Amniotic epithelial cell (primary cell): ENCODE measurements around the gene EEF1G.
A peak's percentile ranks its signal among the peaks of the same experiment; 100 is the strongest.
"Not testable (repeated sequence)": the region's sequence is repeated elsewhere in the genome, so short reads cannot be mapped to it uniquely, and the experiment has no call there.

Experiments used
- DNase-seq: peaks from one replicate; pipeline ENCODE4 v3.0.0-alpha.2; 2010; ENCODE audit warnings: low read depth

EEF1G gene, protein sequence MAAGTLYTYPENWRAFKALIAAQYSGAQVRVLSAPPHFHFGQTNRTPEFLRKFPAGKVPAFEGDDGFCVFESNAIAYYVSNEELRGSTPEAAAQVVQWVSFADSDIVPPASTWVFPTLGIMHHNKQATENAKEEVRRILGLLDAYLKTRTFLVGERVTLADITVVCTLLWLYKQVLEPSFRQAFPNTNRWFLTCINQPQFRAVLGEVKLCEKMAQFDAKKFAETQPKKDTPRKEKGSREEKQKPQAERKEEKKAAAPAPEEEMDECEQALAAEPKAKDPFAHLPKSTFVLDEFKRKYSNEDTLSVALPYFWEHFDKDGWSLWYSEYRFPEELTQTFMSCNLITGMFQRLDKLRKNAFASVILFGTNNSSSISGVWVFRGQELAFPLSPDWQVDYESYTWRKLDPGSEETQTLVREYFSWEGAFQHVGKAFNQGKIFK

DNA sequence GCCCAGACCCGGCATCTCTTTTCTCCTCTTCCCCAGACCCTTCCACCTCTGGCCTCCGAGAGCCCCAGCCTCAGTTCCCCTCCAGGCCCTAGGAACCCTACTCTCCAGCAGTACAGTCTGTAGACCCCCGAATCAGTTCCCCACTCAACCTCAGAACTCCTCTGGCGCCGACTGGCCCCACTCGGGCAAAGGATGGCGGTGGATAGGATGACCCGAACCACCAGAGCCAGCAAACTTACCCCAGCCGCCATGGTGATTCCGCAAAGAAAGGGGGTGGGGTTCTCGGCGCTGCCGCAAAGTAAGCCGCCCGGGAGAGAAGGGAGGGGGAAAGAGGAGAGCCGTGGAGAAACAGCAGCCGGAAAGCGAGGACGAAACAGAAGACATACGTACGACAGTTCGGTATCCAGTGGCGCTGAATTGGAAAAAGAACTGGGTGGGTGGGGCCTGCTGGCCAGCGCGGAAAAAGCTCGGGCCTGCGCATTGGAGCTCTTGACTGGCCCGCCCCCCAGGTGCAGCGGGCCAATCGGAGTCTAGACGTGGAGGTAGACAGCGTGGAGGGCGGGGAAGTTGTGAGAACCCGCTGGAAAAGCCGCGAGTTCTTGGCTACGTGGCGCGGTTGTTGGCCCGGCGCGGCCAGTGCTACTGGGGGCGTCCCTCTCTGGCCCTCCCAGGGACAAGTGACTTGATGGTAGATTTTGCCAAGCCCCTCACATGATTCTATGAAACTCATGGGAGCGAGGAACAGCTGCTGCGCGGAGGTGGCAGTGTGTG, at the start of gene EEF1G:
EEF1G (minus strand) TSS at position 300 of the 771 bp plus-strand sequence; CDS start at position 251, 49 bp downstream.
- DNase-seq: peak; percentile 100

DNA sequence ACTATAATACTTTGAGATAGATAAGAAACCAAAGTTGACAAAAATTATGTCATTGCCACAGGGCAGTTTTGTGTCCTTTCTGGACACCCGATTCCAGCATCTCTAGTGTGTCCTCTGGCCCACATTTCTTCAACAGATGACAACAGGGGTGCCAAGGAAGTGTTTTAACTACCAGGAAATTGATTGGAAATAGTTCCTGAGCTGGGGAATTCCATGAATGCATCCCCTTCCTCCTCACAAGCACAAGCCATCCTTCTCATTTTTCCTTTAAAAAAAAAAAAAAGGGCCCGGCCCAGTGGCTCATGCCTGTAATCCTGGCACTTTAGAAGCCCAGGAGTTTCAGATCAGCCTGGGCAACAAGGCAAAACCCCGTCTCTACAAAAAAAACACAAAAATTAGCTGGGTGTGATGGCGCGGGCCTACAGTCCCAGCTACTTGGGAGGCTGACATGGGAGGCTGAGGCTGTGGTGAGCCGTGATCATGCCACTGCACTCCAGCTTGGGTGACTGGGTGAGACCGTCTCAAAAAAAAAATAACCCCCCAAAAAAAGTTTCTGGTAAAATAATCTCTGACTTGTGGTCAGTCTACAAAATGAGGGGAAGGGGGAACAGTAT, 48.9 kb upstream of the EEF1G start:
- no peak for DNase-seq

DNA sequence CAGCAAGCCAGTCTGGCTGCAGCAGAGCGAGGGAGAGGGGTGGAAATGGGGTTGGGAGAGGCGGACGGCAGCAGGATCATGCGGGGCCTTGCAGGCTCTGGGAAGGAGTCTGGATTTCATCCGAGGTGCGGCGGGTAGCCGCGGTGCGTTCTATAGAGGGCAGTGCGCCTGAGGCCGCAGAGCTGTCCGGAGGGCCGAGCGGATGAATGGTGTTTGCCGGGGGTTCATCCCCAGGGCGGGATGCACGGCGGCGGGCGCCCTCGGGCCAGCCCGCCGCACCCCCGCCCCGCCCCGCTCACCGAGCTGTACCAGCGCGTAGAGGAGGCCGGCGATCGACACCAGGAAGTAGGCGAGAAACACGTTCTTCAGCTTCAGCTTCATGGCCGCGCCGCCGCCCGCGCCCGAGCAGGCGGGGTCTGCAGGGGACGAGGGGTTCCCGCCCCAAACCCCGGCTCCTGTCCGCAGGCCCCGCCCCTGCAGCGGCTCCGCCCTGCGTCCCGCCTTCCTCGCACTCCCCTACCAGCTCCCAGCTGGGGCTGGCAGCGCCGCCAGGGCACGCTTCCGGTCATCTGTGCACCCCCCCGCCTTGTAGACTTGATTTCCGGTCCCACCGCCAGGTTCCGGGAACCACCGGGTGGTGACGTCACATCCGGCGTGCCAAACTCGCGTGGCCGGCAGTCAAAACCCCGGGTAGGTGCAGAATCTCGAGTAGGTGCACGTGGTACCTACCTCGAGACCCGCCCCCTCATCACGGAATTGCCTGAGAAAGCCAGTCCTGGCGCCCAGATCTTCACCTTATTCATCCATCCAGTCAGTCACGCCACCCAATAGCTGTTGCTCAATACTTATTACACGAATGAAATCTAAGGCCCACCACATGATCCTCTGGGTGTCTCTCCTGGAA, 48.1 kb upstream of the EEF1G start, which contains the start of gene B3GAT3:
B3GAT3 (minus strand) TSS at position 420 of the 904 bp plus-strand sequence; CDS start at position 381, 39 bp downstream.
- peak; percentile 99 for DNase-seq

DNA sequence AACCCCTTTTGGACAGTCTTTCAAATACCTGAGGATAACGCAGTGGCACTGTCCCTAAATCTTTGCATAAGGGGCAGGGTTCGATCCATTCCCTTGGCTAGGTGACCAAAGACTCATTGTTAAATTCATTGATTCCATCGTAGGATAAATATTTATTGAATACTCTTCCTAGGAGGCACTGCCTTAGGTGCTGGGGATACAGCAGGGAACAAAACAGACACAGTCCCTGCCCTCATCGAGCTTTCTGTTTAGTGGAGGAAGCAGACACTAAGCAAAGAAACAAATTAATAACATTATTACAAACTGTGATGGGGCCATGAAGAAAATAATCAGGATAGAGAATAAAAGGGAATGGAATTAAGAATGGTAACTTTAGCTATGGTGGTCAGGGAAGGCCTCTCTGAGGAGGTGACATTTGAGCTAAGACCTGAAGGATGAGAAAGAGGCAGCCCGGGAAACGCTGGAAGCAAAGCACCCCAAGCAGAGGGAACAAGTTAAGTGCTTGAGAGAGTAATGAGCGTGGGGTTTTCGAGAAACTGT, 47.4 kb upstream of the EEF1G start:
- no peak for DNase-seq

DNA sequence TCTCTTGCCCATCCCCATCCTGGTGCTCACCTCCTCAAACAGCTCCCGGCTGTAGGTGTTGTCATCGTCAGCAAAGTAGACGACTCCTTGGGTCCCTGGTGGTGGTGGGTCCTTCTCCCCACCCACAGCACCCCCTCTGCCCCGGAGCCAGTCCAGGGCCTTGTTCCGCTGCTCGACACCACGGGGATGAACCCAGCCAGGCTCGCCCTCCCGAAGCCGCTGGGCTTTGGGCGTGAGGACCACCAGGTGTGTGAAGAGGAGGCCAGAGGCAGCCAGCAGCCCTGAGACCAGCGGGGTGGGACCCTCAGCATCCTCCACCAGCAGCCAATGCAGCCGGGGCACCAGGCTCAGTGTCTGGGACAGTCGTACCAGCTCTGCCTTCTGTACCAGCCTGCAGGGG, 43.3 kb upstream of the EEF1G start:
- not testable (repeated sequence) for DNase-seq

DNA sequence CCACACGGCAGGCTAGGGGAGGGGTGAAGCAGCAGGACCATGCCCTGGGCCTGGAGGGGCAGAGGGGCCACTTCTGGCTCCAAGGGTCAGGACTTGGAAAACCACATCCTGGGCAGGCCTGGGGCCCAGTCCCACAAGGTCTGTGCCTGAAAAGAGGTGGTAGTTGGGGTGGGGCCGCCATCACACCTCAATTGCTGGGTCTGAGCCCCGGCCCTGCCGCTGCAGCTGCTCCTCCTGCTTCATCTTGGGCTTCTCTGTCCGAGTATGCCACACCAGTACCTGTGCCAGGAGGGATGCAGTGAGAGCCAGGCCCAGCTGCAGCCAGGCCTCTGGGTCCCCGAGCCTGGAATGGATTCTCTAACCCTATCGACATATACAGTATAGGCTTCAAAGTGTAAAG, 41.8 kb upstream of the EEF1G start:
- no peak for DNase-seq

DNA sequence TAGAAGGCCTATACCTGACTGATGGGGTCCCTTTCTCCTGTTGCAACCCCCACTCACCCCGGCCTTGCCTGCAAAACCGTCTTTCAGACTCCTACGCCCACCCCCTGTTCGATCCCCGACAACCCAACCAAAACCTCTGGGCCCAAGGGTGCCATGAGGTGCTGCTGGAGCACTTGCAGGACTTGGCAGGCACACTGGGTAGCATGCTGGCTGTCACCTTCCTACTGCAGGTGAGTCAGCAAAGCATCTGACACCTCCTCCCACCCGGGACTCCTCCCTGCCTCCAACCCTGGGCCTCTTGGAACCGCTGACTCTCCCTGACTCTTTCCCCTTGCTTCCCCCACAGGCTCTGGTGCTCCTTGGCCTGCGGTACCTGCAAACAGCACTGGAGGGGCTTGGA, 40.6 kb upstream of the EEF1G start:
- DNase-seq: peak; percentile 39

DNA sequence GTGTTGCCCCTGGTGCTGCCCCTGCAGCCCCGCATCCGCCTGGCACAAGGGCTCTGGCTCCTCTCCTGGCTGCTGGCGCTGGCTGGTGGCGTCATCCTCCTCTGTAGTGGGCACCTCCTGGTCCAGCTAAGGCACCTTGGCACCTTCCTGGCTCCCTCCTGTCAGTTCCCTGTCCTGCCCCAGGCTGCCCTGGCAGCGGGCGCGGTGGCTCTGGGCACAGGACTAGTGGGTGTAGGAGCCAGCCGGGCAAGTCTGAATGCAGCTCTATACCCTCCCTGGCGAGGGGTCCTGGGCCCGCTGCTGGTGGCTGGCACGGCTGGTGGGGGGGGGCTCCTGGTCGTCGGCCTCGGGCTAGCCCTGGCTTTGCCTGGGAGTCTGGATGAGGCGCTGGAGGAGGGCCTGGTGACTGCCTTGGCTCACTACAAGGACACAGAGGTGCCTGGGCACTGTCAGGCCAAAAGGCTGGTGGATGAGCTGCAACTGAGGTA, 39.6 kb upstream of the EEF1G start:
- no peak for DNase-seq

DNA sequence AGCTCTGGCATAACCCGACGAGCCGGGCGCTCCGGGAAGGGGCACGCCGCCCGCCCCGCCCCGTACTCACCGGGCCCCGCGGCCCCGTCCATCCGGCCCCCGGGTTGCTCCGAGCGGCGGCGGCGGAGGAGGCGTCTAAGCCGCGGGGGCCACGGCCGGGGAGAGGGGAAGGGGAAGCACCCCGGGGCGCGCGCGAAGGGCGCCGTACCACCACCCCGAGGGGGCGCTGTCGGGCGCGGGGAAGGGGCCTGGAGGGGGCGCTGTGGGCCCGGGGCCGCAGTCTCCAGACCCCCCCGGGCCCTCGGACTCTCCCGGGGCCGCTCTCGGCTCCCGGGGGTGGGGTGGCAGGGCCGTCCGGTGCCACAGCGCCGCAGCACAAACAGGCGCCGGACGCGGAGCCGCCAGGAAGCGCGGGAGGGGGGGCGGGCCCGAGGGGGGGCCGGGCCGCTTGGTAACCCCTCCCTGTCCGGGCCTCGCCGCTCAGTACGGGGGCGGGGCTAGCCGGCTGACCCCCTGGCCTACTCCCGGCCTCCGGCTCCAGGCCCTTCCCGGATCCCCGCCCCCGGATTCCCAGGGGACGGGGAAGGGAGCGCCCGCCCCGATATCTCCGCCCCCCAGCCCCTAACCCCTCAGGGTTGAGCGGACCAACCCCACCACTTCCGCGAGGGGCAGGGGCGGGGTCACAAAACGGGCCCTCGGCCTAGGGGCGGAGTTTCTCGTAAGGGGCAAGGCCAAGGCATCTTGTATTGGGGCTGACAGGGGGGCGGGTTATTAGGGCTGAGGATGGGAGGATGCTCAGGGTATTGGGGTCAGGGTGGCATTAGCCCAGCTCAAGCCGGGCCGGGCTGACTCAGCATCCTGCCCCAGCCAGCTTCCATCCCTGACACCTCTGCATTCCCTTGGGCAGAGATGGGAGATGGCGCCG, 38.9 kb upstream of the EEF1G start, which contains the start of the genes EML3 and ROM1:
EML3 (minus strand) TSS at position 410 of the 925 bp plus-strand sequence; CDS start at position 92, 318 bp downstream.
ROM1 (plus strand) TSS at position 892 of the 925 bp plus-strand sequence; CDS start at position 917, 25 bp downstream.
- DNase-seq: peak; percentile 81

DNA sequence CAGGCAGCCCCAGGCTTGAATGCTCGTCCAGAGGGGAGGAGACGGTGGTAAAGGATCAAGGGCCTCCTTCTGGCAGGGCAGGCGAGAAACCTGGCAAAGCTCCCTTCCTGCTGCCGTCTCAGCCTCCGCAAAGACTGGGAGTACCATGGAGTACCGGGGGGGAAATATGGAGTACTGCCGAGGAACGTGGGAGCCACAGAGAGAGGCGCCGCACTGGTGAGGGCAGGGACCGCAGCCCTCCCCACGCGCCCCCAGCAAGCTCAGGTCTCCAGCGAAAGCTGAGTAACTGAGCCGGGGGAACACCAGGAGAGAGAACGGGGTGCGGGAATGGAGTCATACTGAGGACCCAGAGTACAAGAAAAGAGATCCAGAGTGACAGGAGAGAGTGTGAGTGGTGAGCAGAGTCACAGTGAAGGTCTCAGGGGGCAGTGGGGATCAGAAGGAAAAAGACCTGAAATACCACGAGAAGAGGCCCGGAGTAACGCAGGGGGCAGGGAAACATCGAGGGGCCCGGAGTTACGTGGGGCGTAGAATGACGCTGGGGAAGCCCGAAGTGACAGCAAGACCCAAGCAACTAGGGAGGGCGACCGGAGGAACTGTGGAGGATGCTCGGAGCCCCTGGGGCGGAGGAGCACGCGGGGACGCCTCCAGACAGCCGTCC, 38.1 kb upstream of the EEF1G start:
- DNase-seq: peak; percentile 83

DNA sequence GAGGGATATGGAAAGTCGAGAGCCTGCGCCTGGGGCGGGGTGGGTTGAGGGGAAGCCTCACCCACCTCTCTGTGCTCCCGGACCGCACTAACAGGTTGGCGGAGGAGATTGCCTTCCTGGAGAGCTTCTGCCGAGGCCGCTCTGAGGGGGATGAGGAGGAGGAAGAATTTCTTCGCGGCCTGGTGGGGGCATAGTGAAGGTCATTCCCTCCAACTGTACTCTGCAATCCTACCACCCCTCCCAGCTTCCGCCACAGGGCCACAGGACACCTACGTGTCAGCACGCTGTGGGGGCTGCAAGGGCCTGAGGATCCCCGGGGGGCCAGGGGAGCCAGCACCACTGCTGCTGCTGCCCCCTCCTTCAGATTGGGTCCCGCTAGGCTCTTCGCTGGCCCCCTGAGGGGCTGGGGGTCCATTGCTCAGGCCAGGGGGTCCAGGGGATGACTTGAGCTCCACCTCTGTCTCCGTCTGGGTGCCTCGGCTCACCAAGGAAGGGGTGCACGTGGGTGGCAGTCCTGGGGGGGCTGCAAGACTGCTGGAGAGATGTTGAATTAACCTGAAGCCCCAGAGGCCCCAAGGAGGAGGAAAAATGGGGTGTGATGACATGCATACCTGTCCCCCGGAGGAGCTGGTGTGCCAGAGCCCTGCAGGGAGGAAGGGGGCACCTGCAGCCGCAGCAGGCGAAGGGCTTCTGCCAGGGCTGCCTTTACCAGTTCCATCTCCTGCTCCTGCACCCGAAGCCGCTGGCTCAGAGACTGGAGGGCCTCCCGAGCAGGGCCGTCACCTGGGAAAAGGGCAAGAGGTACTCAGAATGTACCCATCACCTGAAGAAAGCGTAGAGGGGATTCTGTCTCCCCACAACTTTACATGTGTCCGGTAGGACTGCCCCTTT, 37.4 kb upstream of the EEF1G start:
- no peak for DNase-seq

DNA sequence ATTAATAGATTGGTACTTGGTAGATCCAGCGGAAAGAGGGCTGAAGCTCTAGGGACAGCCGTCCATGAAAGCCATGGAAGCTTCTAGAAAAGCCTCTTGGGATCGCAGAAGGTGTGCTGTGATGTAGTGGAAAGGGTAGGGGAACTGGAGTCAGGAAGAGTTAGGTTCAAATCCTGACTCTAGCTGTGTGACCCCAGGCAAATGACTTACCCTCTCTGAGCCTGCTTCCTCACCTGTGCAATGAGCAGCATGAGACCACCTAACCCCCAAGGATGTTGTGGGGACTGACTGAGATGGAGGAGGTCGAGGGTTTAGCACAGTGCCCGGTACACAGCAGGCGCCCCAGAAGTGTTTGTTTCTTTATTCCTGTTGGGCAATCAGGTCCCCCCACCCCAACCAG, 36.7 kb upstream of the EEF1G start:
- no peak for DNase-seq

DNA sequence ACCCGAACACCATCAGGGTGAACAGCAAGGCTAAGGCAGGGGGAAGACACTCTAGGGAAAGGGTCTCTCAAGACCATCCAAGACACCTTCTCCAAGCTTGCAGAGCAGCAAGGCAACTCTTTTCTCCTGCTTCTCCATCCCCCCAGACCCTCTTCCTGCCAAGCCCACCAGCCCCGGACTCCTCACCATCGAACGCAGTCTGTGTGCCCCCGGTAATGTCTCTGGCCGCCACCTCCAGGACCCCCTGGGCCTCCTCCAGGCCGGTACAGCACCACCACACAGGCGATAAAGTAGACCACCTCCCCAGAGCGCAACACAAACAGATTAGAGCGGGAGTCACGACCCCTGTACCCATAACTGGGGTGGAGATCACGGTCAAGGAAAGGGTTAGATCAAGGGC, 35.1 kb upstream of the EEF1G start:
- no peak for DNase-seq

DNA sequence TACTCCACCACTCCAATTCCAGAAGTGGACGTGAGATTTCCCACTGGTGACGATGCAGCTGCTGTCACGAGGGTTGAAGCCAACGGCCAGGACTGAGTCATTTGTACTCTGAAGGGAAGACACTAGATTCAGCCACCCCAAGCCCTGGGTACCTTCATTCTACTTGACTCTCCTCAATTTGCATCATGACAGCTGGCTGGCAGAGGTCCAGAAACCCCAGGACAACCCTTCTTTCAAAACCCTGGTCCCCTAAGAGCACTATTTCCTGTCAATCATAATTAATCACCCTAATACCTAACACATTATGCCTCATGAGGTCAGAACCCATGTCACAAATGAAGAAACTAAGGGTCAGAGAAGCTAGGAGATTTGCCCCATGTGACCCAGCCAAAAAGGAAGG, 34.0 kb upstream of the EEF1G start:
- DNase-seq: no peak

DNA sequence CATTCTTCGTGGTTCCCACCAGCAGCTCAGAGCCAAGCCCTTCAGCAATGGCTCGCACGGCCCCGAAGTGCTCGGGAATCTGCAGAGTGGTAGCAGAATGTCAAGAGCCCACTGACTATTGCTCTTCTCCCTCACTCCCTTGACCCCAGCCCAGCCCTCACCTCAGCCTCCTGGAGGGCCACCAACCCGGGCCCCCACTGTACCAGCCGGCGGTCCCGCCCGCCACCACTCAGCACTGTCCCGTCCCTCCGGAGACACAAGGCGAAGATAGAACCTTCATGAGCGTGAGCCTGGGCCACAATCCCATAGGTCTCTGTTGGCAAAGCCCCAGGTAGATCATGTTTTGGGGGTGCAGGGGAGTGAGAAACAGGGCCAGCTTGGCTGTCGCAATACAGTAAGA, 32.2 kb upstream of the EEF1G start:
- DNase-seq: no peak

DNA sequence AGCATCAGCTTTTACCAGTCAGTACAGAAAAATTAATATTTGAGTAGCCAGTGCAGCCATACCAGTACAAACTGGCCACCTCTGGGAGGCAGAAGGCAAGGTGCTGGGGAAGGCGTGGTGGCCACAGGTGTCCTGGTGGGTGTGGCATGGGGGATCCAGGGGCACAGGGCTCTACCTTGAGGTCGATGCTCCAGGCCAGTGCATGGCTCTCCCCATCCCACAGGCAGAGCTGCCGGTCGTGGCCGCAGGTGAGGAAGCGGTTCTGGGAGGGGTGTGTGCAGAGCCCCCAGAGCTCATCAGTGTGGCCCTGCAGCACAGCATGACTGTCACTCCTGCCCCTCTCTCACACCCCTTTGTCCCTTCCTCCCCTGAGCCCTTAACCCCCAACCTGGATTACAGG, 31.8 kb upstream of the EEF1G start:
- no peak for DNase-seq

DNA sequence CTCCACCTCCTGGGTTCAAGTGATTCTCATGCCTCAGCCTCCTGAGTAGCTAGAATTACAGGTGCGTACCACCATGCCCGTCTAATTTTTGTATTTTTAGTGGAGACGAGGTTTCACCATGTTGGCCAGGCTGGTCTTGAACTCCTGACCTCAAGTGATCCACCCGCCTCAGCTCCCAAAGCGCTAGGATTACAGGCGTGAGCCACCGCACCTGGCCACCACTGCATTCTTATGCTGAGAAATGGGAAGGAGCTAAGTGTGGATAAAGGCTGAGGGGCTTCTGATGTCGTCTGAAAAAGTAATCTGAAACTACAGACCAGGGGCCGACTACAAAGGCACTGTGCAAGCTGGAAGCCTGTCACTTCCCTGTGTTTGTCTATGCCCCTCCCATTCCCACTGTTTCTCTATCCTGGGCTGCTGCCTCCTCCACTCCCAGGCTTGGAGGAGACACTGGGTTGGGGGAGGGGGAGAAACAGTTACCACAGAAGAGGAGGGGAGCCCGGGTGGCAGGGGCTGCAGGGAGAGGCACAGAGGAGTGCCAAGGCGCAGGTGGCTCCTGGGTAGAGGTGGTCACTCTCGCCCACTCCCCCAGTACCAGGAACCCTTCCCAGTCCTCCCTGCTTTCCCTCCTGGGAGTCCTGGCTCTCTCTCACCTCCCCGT, 30.9 kb upstream of the EEF1G start:
- DNase-seq: no peak
